ENCODE measurements around the gene AP1S1.
"Not testable (repeated sequence)": the region's sequence is repeated elsewhere in the genome, so short reads cannot be mapped to it uniquely, and the experiment has no call there.

Gene AP1S1

DNA sequence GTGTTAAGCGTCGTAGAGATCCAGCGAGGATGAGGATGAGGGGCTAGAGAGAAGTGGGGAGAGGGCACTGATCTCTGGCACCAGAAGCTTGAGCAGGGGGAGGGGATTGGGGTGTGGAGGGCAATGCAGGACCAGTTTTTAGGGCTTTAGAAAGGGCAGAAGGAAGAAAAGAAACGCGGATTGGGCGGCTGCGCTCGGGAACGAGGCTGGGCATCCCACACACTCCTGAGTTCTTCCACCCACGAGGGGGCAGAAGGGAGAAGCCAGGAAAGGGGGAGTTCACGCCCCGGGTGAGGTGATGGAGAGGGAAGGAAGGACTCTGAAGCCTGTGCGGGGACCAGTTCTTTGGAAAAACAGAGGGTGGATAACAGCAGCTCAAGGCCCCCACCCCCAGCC lies 17.2 kb downstream of the AP1S1 start:
- peak in 1 of 2 experiments; percentile 27 for DNase-seq

DNA sequence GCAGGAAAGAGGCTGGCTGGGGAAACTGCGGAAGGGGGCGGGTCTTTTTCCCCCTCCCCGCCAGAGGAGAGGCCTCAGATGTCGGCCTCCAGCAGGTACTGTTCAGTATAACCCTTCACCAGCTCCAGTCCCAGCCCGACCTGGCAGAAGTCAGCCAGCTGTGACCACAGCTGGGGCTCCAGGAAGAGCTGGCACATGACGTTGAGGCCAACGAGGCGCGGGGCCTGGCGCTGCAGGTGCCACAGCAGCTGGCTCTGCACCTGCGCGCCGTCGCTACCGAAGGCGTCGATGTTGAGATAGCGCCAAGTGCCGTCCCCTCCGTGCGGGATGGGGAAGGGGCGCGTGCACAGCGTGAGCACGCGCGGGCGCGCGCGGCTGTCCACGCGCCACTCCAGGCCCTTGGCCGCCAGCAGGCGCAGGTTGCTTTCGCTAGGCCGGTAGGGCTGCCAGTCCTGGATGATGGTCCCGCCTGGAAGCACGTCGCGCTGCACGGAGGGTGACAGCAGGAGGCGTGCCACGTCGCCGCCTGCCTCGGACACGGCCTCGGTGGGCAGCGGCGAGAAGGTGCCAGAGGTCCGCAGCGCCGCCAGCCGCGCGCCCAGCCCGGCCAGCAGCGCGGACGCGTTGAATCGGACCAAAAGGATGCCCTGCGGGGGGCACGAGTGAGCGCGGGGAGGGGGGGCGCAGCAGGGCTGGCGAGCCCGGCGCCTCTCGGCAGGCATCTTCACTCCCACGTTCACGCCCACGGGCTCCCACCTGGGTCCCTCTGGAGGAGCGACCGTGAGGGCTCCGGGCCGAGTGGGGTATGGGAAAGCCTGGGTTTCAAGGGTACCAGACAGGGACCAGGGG lies 18.0 kb downstream of the AP1S1 start:
- DNase-seq: peak; percentile 74 to 79

DNA sequence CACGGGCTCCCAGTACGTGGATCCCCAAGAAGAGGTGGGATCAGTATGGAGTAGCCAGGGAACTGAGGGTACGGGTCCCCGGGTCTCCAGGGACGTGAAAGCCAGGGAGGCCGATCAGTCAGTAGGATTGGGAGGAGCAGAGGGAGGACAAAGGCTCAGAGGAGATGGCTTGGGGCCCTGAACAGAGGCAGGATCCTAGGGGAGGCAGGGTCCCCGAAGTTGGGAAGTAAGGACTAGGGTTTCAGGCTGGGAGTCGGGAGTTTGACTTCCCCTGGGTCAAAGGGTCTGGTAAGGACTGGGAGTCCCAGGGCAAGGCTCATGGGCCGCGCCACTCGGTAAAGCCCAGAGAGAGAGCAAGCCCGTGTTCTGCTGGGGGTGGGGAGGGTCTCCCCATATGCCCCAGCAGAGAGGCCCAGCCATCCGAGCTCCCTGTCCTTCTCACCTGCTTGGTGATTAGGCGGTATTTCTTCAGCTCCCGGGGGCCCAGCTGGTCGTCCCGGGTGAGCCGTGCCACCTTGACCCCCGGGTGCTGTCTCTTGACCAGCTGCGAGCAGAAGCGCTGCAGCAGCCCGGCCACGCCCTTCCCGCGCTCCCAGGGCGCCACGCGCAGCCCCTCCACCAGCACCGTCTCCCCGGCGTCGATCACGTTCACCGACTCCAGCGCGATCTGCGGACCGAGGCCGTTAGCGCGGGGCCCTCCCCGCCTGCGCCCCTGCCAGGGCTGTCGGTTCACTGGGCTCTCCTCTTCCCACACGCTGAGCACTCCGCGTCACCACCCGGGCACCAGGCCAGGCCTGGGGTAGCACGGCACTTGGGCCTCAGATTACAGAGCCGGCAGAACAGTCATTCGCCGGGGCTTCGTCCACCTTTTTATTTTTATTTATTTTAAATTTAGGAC lies 18.8 kb downstream of the AP1S1 start:
- peak; percentile 80 to 89 for DNase-seq

- no peak for DNase-seq
Observed at GRCh38 chr7:101173752-101174244, 19.5 kb downstream of the AP1S1 start.

DNA sequence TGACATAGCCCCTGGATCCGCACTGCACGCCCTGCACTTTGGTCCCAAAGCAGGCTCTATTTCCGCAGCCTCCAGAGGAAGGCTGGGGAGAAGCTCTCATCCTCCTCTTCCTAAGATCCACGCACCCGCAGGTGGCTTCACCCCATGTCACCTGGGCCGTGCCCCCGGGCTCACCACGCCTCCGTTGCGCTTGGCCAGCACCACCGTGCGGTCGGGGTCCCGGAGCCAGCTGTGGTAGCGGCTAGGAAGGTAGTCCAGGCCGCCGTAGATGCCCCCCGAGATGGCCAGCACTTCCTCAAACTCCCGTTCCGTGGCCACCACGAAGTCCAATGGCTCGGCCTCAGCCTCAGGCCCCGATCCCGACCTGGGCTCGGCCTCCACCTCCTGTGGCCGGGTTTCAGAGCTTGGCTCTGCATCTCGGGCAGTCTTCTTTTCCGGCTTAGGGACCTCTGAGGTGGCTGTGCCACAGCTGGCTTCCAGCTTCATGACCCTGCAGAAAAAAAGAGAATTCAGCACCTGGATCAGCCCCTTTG lies 20.1 kb downstream of the AP1S1 start:
- DNase-seq: no peak

- no peak for DNase-seq
Observed at GRCh38 chr7:101175664-101176063, 21.4 kb downstream of the AP1S1 start.

- no peak for DNase-seq
Observed at GRCh38 chr7:101177644-101178043, 23.4 kb downstream of the AP1S1 start.

- DNase-seq: peak in 1 of 2 experiments; percentile 23
Observed at GRCh38 chr7:101179117-101179516, 24.8 kb downstream of the AP1S1 start.

DNA sequence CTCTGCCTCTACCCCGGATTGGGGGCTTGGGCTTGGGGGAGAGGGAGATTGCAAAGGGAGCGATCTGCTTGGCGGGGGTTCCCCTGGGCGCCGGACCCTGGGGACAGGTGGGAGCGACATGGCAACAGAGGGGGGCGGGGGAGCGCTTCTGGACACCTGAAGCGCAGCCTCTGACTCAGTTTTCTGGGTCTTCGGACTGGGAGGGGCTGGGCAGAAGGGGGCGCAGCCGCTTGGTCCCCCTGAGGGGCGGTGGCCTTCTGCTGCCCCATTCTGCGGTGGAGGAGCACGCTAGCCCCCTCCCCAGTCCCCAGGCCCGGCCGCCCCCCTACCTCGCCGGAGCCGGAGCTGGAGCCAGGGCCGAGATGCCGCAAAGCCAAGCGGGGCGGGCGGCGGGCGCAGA lies 25.4 kb downstream of the AP1S1 start:
- no peak for DNase-seq

- DNase-seq: no peak
Observed at GRCh38 chr7:101180130-101180755, 26.0 kb downstream of the AP1S1 start, which contains the start of gene NAT16. Gene NAT16 (minus strand): TSS chr7:101180293. CDS start chr7:101174807, 5,486 bp downstream.

- no peak for DNase-seq
Observed at GRCh38 chr7:101185258-101185839, 31.1 kb downstream of the AP1S1 start.

DNA sequence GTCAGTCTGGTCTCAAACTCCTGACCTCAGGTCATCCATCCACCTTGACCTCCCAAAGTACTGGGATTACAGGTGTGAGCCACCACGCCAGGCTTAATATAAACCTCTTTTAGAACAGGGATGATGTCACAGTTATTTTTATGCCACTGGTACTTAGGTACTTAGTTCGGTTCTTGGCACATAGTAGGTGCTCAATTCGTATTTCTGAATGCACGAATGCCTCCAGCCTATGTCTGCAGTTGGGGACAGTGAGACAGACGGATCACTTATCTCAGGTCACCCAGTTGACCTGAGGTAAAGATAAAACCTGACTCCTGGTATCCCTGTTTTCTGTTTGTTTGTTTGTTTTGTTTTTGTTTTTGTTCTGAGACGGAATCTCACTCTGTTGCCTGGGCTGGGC lies 31.9 kb downstream of the AP1S1 start:
- no peak for DNase-seq

- DNase-seq: no peak
Observed at GRCh38 chr7:101186844-101187428, 32.7 kb downstream of the AP1S1 start.

DNA sequence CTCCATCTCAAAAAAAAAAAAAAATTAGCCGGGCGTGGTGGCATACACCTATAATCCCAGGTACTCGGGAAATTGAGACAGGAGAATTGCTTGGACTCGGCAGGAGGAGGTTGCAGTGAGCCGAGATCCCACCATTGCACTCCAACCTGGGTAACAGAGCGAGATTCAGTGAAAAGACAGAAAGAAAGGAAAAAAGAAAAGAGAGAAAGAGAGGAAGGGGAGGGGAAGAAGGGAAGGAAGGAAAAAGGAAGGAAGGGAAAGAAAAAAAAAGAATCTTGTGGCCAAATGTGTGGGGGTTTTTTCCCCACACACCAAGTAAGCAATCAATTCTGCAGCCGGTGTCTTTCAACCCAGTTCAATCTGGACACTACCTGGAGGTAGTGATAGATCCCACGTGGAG lies 34.8 kb downstream of the AP1S1 start:
- DNase-seq: no peak

DNA sequence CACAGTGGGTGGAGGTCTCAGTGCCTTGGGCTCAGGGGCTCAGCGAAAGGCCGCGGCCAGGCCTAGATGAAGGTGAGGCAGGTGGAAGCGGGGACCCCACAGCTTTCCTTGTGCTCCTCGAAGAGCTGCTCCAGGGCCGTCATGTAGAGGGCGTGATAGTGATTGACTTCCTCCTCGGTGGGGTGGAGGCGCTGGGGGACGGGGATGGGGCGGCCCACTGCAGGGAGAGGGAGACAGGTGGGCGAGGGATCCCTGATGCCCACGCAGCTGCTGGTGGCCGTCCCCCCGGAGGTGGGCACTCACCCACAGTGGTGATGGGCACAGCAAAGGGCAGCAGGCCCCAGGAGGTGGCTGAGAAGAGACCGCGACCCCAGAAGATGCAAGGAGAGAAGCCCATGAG lies 41.6 kb downstream of the AP1S1 start:
- no peak for DNase-seq

DNA sequence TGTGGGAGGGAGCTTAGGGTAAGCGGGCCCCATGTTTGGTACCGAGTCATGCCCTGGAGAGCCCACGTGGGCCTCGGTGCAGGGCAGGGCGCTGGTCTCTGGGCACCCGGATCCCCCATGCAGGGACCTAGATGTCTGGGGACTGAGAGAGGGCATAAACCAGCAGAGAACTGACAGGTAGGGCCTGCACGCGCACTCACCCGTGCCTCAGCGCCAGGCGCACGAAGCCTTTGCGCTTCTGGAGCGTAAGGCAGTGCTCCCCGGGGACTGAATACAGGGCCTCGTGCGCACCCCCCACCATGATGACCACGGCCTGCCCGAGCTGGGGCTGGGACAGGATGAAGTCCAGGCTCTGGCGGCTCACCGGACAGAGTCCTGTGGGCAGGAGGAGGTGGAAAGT lies 43.7 kb downstream of the AP1S1 start:
- no peak for DNase-seq

DNA sequence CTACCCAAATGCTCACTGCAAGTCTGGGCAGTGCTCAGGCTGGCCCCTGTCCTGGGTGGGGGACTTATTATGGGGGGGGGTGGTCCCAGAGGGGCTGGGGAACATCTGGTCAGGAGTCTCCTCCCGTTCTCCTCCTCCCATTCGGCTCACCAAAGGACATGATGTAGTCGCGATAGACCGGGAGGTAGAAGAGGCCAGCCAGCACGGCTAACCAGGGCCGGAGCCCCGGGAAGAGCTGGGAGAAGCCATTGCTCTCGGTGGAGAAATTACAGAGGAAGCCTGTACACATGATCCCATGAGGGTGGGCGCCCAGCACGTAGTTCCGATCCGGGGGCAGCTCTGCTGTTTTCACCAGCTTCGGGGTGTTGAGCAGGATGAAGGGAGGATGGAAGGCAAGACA lies 44.2 kb downstream of the AP1S1 start:
- no peak for DNase-seq

GRCh38 chr7:101199522-101199921 lies 45.2 kb downstream of the AP1S1 start:
- not testable (repeated sequence) for DNase-seq

- no peak for DNase-seq
Observed at GRCh38 chr7:101200504-101200861, 46.2 kb downstream of the AP1S1 start.

GRCh38 chr7:101200862-101201599 lies 46.8 kb downstream of the AP1S1 start, which contains the start of gene MOGAT3:
Gene MOGAT3 (minus strand): TSS chr7:101201036. CDS start chr7:101200854, 182 bp downstream.
- DNase-seq: no peak

All from NCI-H2081 (cell line).